Left ventricle myocardium inferior (tissue), 1 donor: ENCODE data around the gene SV2C. TPM values are rescaled to one million over a fixed set of nuclear protein-coding genes. Genes with fewer than 3 reads are reported as not detected.

ENCODE experiments used
- DNase-seq: peaks from one replicate; pipeline ENCODE4 v3.0.0-alpha.2; 2020
- H3K27ac ChIP-seq: fragments of 200-600 bp; replicated peaks from 2 replicates; pipeline ENCODE4 v1.8.0; 2021
- H3K27me3 ChIP-seq: fragments of 200-600 bp; 2 replicates; pipeline ENCODE4 v1.8.0; 2021; ENCODE audit warnings: low read depth
- H3K36me3 ChIP-seq: fragments of 200-600 bp; 2 replicates; pipeline ENCODE4 v1.8.0; 2021
- H3K4me1 ChIP-seq: fragments of 200-600 bp; 2 replicates; pipeline ENCODE4 v1.8.0; 2021
- H3K4me3 ChIP-seq: fragments of 200-600 bp; 2 replicates; pipeline ENCODE4 v1.8.0; 2021; ENCODE audit warnings: mild to moderate bottlenecking, moderate library complexity
- H3K9me3 ChIP-seq: fragments of 200-600 bp; replicated peaks from 2 replicates; pipeline ENCODE4 v1.8.0; 2021
- CTCF ChIP-seq: fragments of 200-600 bp; IDR thresholded peaks from 2 replicates; pipeline ENCODE4 v1.8.0; 2021; ENCODE audit warnings: antibody characterized with exemption, mild to moderate bottlenecking, borderline replicate concordance
- intact Hi-C: fragments of 100-400 bp; cut with micrococcal nuclease; formaldehyde crosslinking; loops from one replicate; pipeline ENCODE4 v1.11.0; 2022
- total RNA-seq: library from RNA; stranded (reverse); fragmentation: NEBNext Ultra II Directional; extraction: Animal tissue kit (Norgen Biotek cat#: 25700); gene quantifications from one replicate; pipeline ENCODE4 v1.2.1, GENCODE V29; 2021
- donor health status: DM: no; HTN: yes; CAD: no; lungs with severe emphysema.

SV2C gene
- total RNA-seq, 1 donor from 2014 or later = 0.44 TPM

- H3K27me3 ChIP-seq = peaks cover 9% of the 10 kb centered on the region
- no peak for TF ChIP-seq CTCF
- intact Hi-C loops = no loop called here
- H3K36me3 ChIP-seq = no peaks in the 10 kb centered on the region
- no peak overlapping the region for H3K27ac ChIP-seq
- no peak overlapping the region for H3K4me3 ChIP-seq
- H3K4me1 ChIP-seq = no peaks in the 10 kb centered on the region
- H3K9me3 ChIP-seq = peaks cover 7% of the 10 kb centered on the region
- no peak for DNase-seq
Observed at GRCh38 chr5:76046741-76047140, 36.4 kb upstream of the SV2C start.

GRCh38 chr5:76050134-76050533 lies 33.0 kb upstream of the SV2C start:
- no peak for TF ChIP-seq CTCF
- Histone ChIP-seq H3K9me3 (peaks cover 7% of the 10 kb centered on the region), H3K4me3 (no peak overlapping the region), H3K36me3 (no peaks in the 10 kb centered on the region), H3K4me1 (no peaks in the 10 kb centered on the region), H3K27me3 (peaks cover 9% of the 10 kb centered on the region), H3K27ac (no peak overlapping the region)
- intact Hi-C loops = no loop called here
- DNase-seq = no peak

GRCh38 chr5:76062502-76063041 lies 20.6 kb upstream of the SV2C start:
- Histone ChIP-seq H3K9me3 (no peaks in the 10 kb centered on the region), H3K27ac (no peak overlapping the region), H3K27me3 (no peaks in the 10 kb centered on the region), H3K4me3 (no peak overlapping the region), H3K4me1 (no peaks in the 10 kb centered on the region), H3K36me3 (no peaks in the 10 kb centered on the region)
- TF ChIP-seq CTCF = no peak
- DNase-seq = no peak
- intact Hi-C loops = no loop called here

GRCh38 chr5:76065258-76065657 lies 17.9 kb upstream of the SV2C start:
- TF ChIP-seq CTCF = no peak
- Histone ChIP-seq H3K36me3 (no peaks in the 10 kb centered on the region), H3K27ac (no peak overlapping the region), H3K9me3 (no peaks in the 10 kb centered on the region), H3K4me3 (no peak overlapping the region), H3K27me3 (peaks cover 10% of the 10 kb centered on the region), H3K4me1 (no peaks in the 10 kb centered on the region)
- DNase-seq = no peak
- intact Hi-C loops = no loop called here

- Histone ChIP-seq H3K4me1 (no peaks in the 10 kb centered on the region), H3K27ac (no peak overlapping the region), H3K9me3 (no peaks in the 10 kb centered on the region), H3K27me3 (peaks cover 23% of the 10 kb centered on the region), H3K36me3 (no peaks in the 10 kb centered on the region), H3K4me3 (no peak overlapping the region)
- intact Hi-C loops = no loop called here
- no peak for TF ChIP-seq CTCF
- DNase-seq = no peak
Observed at GRCh38 chr5:76069061-76069735, 14.0 kb upstream of the SV2C start.
